Measurements from ENCODE around the gene EPB41L2. TPM values are rescaled to one million over a fixed set of nuclear protein-coding genes. Genes with fewer than 3 reads are reported as not detected.
"Not testable (repeated sequence)": the region's sequence is repeated elsewhere in the genome, so short reads cannot be mapped to it uniquely, and the experiment has no call there.

Gene EPB41L2
- total and polyA plus RNA-seq, 8 donors = 13.0 to 63.0 (median 17.4) TPM

GRCh38 chr6:131009790-131010189 lies 53.3 kb downstream of the EPB41L2 start:
- intact Hi-C loops (cut with DNase I) = no loop called here
- peak in 2 of 4 donors; percentile 41 to 67 for ATAC-seq
- H3K9me3 ChIP-seq = no peaks in the 10 kb centered on the region
- H3K27ac ChIP-seq = no peak overlapping the region
- H3K27me3 ChIP-seq = no peaks in the 10 kb centered on the region
- DNase-seq = no peak
- FAIRE-seq = no peak
- no peak overlapping the region for H3K4me3 ChIP-seq
- no peaks in the 10 kb centered on the region for H3K36me3 ChIP-seq
- WGBS, 2 donors = 78 to 84% methylated on average over 2 of the region's 2 CpGs
- no peak for TF ChIP-seq CTCF (IDR thresholded peaks at IDR 0.05)
- H3K4me1 ChIP-seq = peaks cover 0 to 5% (median 4%) of the 10 kb centered on the region in 3 donors

GRCh38 chr6:131008965-131009364 lies 54.1 kb downstream of the EPB41L2 start:
- DNase-seq; H3K4me3 ChIP-seq; H3K36me3 ChIP-seq; H3K9me3 ChIP-seq; FAIRE-seq; intact Hi-C loops (cut with DNase I); H3K4me1 ChIP-seq; H3K27ac ChIP-seq; ATAC-seq; H3K27me3 ChIP-seq: not testable (repeated sequence)
- WGBS, 2 donors = 89 to 100% methylated on average over 2 of the region's 2 CpGs

GRCh38 chr6:131007964-131008363 lies 55.1 kb downstream of the EPB41L2 start:
- FAIRE-seq; ATAC-seq; H3K4me3 ChIP-seq; H3K9me3 ChIP-seq; H3K27me3 ChIP-seq; intact Hi-C loops (cut with DNase I); H3K36me3 ChIP-seq; DNase-seq; H3K27ac ChIP-seq; H3K4me1 ChIP-seq: not testable (repeated sequence)
- WGBS, 2 donors = 78 to 79% methylated on average over 5 of the region's 5 CpGs

- Histone ChIP-seq H3K9me3 (no peaks in the 10 kb centered on the region), H3K27me3 (no peaks in the 10 kb centered on the region), H3K36me3 (no peaks in the 10 kb centered on the region), H3K4me1 (peaks cover 0 to 7% (median 5%) of the 10 kb centered on the region in 3 donors), H3K27ac (no peak overlapping the region), H3K4me3 (no peak overlapping the region)
- intact Hi-C loops (cut with DNase I) = no loop called here
- no peak for FAIRE-seq
- no peak for ATAC-seq
- 88 to 98% methylated on average over 5 of the region's 5 CpGs for WGBS, 2 donors
- DNase-seq = no peak
- no peak for TF ChIP-seq CTCF (IDR thresholded peaks at IDR 0.05)
These were observed 55.8 kb downstream of the EPB41L2 start for GRCh38 chr6:131007286-131007685.

- ATAC-seq (no peak), FAIRE-seq (no peak), DNase-seq (no peak)
- Histone ChIP-seq H3K27ac (no peak overlapping the region), H3K27me3 (no peaks in the 10 kb centered on the region), H3K36me3 (no peaks in the 10 kb centered on the region), H3K4me3 (no peak overlapping the region), H3K9me3 (no peaks in the 10 kb centered on the region), H3K4me1 (peaks cover 0 to 18% (median 9%) of the 10 kb centered on the region in 3 donors)
- TF ChIP-seq CTCF (IDR thresholded peaks at IDR 0.05) = no peak
- WGBS, 2 donors = 76 to 89% methylated on average over 3 of the region's 3 CpGs
- intact Hi-C loops (cut with DNase I) = no loop called here
These were observed 57.5 kb downstream of the EPB41L2 start for GRCh38 chr6:131005439-131006016.

GRCh38 chr6:131004936-131005335 lies 58.1 kb downstream of the EPB41L2 start:
- intact Hi-C loops (cut with DNase I) = no loop called here
- WGBS, 2 donors = 78 to 82% methylated on average over 2 of the region's 2 CpGs
- no peak for TF ChIP-seq CTCF (IDR thresholded peaks at IDR 0.05)
- DNase-seq = no peak
- Histone ChIP-seq H3K27ac (no peak overlapping the region), H3K4me1 (peaks cover 0 to 18% (median 9%) of the 10 kb centered on the region in 3 donors), H3K9me3 (no peaks in the 10 kb centered on the region), H3K4me3 (no peak overlapping the region), H3K27me3 (no peaks in the 10 kb centered on the region), H3K36me3 (no peaks in the 10 kb centered on the region)
- no peak for FAIRE-seq
- ATAC-seq = no peak

Data from pancreas (tissue), 10 donors.